HL-60 (cell line): ENCODE data around the gene ARHGAP27.

Experiments used
- CTCF ChIP-seq: IDR thresholded peaks from one replicate; pipeline ENCODE4 v1.5.1; 2011; ENCODE audit warnings: low read length, control low read depth, inconsistent platforms; ENCODE audit not compliant: insufficient read depth
- GABPA ChIP-seq: IDR thresholded peaks from 2 replicates; pipeline ENCODE4 v1.6.1; 2012; ENCODE audit warnings: low read depth
- POLR2AphosphoS5 ChIP-seq: IDR thresholded peaks from 2 replicates; pipeline ENCODE4 v1.6.1; 2012; ENCODE audit warnings: low read depth

- TF ChIP-seq CTCF (no peak), GABPA (no peak), POLR2AphosphoS5 (no peak)
Measured at GRCh38 chr17:45413498-45413923, 19.2 kb downstream of the ARHGAP27 start.
